Liver (tissue), 3 donors: Measurements from ENCODE around the gene BSDC1.

Source experiments
- EGR1 ChIP-seq, 2 donors: IDR thresholded peaks; 2 replicates each; pipeline ENCODE4 v1.6.1; 2016 to 2018; ENCODE audit warnings: antibody characterized with exemption in 2 of 2, low read depth in 2 of 2
- FOXA1 ChIP-seq: IDR thresholded peaks from 2 replicates; pipeline ENCODE4 v1.6.1; 2016; ENCODE audit warnings: antibody characterized with exemption
- GABPA ChIP-seq, 2 donors: IDR thresholded peaks in 1 of 2; conservative IDR thresholded peaks in 1 of 2; 2 replicates each; pipeline ENCODE4 v1.6.1; 2016; ENCODE audit warnings: antibody characterized with exemption in 2 of 2, mild to moderate bottlenecking in 1 of 2, moderate library complexity in 1 of 2
- JUND ChIP-seq, 2 donors: IDR thresholded peaks; 2 replicates each; pipeline ENCODE4 v1.6.1; 2016; ENCODE audit warnings: antibody characterized with exemption in 2 of 2
- RAD21 ChIP-seq, 2 donors: IDR thresholded peaks; 2 replicates each; pipeline ENCODE4 v1.6.1; 2016; ENCODE audit warnings: antibody characterized with exemption in 2 of 2, mild to moderate bottlenecking in 2 of 2
- RXRA ChIP-seq, 2 donors: IDR thresholded peaks; 2 replicates each; pipeline ENCODE4 v1.6.1; 2017 to 2018; ENCODE audit warnings: antibody characterized with exemption in 2 of 2, mild to moderate bottlenecking in 1 of 2
- SP1 ChIP-seq: IDR thresholded peaks from 2 replicates; pipeline ENCODE4 v1.6.1; 2018; ENCODE audit warnings: antibody characterized with exemption, mild to moderate bottlenecking
- TAF1 ChIP-seq: conservative IDR thresholded peaks from 2 replicates; pipeline ENCODE4 v1.6.1; 2016; ENCODE audit warnings: antibody characterized with exemption, mild to moderate bottlenecking
- YY1 ChIP-seq: IDR thresholded peaks from 2 replicates; pipeline ENCODE4 v1.6.1; 2016; ENCODE audit warnings: antibody characterized with exemption, mild to moderate bottlenecking
- TF ChIP-seq, protein P1 (sequence below): fragments of 150-350 bp; IDR thresholded peaks from 2 replicates; pipeline ENCODE4 v1.5.1; 2017; ENCODE audit warnings: improper control_type of control experiment, low read depth, low read length; ENCODE audit not compliant: missing input control
- TF ChIP-seq, protein P2 (sequence below): IDR thresholded peaks from 2 replicates; pipeline ENCODE4 v1.6.1; 2016; ENCODE audit warnings: antibody characterized with exemption, mild to moderate bottlenecking
- TF ChIP-seq, protein P3 (sequence below): IDR thresholded peaks from 2 replicates; pipeline ENCODE4 v1.6.1; 2016; ENCODE audit warnings: antibody characterized with exemption
- TF ChIP-seq, protein P4 (sequence below): IDR thresholded peaks from 2 replicates; pipeline ENCODE4 v1.6.1; 2016; ENCODE audit warnings: antibody characterized with exemption
- TF ChIP-seq, protein P5 (sequence below): IDR thresholded peaks from 2 replicates; pipeline ENCODE4 v1.6.1; 2016; ENCODE audit warnings: antibody characterized with exemption
- donor health status: healthy.
- donor health status: healthy.

DNA sequence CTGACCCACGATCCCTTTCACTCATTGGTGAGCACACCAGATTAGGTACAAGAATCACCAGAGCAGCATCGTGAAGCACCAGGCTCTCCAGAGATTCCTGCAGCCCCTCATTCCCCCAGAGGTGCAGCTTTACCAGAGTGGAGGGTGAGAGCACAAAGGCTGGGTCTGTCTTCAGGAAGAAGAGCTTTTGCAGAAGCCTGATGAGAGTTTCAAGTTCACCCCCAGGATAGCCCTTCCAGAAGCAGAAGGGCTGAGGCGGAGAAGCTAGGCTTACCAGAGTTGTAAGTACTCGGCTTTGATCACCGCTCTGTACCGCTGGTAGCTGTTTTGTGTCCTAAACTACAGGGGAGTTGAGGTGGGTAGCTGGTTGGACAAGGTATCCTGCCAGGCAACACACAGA is 28.8 kb downstream of the BSDC1 start:
- TF ChIP-seq, protein P1, sequence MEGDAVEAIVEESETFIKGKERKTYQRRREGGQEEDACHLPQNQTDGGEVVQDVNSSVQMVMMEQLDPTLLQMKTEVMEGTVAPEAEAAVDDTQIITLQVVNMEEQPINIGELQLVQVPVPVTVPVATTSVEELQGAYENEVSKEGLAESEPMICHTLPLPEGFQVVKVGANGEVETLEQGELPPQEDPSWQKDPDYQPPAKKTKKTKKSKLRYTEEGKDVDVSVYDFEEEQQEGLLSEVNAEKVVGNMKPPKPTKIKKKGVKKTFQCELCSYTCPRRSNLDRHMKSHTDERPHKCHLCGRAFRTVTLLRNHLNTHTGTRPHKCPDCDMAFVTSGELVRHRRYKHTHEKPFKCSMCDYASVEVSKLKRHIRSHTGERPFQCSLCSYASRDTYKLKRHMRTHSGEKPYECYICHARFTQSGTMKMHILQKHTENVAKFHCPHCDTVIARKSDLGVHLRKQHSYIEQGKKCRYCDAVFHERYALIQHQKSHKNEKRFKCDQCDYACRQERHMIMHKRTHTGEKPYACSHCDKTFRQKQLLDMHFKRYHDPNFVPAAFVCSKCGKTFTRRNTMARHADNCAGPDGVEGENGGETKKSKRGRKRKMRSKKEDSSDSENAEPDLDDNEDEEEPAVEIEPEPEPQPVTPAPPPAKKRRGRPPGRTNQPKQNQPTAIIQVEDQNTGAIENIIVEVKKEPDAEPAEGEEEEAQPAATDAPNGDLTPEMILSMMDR, result no peak
- TF ChIP-seq YY1, result no peak
- no peak for TF ChIP-seq JUND (IDR thresholded peaks at IDR 0.05)
- TF ChIP-seq, protein P2, sequence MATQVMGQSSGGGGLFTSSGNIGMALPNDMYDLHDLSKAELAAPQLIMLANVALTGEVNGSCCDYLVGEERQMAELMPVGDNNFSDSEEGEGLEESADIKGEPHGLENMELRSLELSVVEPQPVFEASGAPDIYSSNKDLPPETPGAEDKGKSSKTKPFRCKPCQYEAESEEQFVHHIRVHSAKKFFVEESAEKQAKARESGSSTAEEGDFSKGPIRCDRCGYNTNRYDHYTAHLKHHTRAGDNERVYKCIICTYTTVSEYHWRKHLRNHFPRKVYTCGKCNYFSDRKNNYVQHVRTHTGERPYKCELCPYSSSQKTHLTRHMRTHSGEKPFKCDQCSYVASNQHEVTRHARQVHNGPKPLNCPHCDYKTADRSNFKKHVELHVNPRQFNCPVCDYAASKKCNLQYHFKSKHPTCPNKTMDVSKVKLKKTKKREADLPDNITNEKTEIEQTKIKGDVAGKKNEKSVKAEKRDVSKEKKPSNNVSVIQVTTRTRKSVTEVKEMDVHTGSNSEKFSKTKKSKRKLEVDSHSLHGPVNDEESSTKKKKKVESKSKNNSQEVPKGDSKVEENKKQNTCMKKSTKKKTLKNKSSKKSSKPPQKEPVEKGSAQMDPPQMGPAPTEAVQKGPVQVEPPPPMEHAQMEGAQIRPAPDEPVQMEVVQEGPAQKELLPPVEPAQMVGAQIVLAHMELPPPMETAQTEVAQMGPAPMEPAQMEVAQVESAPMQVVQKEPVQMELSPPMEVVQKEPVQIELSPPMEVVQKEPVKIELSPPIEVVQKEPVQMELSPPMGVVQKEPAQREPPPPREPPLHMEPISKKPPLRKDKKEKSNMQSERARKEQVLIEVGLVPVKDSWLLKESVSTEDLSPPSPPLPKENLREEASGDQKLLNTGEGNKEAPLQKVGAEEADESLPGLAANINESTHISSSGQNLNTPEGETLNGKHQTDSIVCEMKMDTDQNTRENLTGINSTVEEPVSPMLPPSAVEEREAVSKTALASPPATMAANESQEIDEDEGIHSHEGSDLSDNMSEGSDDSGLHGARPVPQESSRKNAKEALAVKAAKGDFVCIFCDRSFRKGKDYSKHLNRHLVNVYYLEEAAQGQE, result no peak
- no peak for TF ChIP-seq FOXA1
- TF ChIP-seq, protein P3, sequence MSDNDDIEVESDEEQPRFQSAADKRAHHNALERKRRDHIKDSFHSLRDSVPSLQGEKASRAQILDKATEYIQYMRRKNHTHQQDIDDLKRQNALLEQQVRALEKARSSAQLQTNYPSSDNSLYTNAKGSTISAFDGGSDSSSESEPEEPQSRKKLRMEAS, result no peak
- TF ChIP-seq, protein P4, sequence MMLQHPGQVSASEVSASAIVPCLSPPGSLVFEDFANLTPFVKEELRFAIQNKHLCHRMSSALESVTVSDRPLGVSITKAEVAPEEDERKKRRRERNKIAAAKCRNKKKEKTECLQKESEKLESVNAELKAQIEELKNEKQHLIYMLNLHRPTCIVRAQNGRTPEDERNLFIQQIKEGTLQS, result no peak
- TF ChIP-seq, protein P5, sequence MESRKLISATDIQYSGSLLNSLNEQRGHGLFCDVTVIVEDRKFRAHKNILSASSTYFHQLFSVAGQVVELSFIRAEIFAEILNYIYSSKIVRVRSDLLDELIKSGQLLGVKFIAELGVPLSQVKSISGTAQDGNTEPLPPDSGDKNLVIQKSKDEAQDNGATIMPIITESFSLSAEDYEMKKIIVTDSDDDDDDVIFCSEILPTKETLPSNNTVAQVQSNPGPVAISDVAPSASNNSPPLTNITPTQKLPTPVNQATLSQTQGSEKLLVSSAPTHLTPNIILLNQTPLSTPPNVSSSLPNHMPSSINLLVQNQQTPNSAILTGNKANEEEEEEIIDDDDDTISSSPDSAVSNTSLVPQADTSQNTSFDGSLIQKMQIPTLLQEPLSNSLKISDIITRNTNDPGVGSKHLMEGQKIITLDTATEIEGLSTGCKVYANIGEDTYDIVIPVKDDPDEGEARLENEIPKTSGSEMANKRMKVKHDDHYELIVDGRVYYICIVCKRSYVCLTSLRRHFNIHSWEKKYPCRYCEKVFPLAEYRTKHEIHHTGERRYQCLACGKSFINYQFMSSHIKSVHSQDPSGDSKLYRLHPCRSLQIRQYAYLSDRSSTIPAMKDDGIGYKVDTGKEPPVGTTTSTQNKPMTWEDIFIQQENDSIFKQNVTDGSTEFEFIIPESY, result no peak
- TF ChIP-seq RAD21 (IDR thresholded peaks at IDR 0.05), result no peak
- no peak for TF ChIP-seq SP1
- TF ChIP-seq TAF1, result no peak
- TF ChIP-seq GABPA (IDR thresholded peaks at IDR 0.05 in 1 of 2, conservative IDR thresholded peaks at IDR 0.05 in 1 of 2), result no peak
- TF ChIP-seq EGR1 (IDR thresholded peaks at IDR 0.05; ENCODE audit: low read depth in 2 of 2), result no peak
- TF ChIP-seq RXRA (IDR thresholded peaks at IDR 0.05), result no peak
